Spleen (tissue), 7 donors: ENCODE measurements around the gene MMP1.

ENCODE experiments used
- CTCF ChIP-seq, 11 experiments: fragments of 200-600 bp in 7 of 11; fragments of 450-650 bp in 4 of 11; sonication (generic) in 4 of 11; IDR thresholded peaks in 8 of 11; conservative IDR thresholded peaks in 3 of 11; 1 replicate in 7 of 11; 2 replicates in 4 of 11; pipeline versions ENCODE4 v1.4.0 to v1.8.0; 2016 to 2021; ENCODE audit warnings: antibody characterized with exemption in 11 of 11, inconsistent platforms in 4 of 11, mild to moderate bottlenecking in 1 of 11
- POLR2A ChIP-seq, 3 donors: fragments of 450-650 bp; IDR thresholded peaks; one replicate each; pipeline ENCODE4 v1.5.1; 2017; ENCODE audit warnings: antibody characterized with exemption in 3 of 3, mild to moderate bottlenecking in 1 of 3
- POLR2AphosphoS5 ChIP-seq, 3 donors: sonication (generic); formaldehyde crosslinking; IDR thresholded peaks; one replicate each; pipeline ENCODE4 v1.5.1; 2017; ENCODE audit warnings: antibody characterized with exemption in 3 of 3
- donor health status: DM: no; HTN: no; CAD: no; lungs with moderate emphysema.
- donor health status: DM: no; HTN: no; CAD: no.
- donor health status: DM: no; HTN: no; CAD: no.

GRCh38 chr11:102753267-102753666 lies 44.7 kb downstream of the MMP1 start:
- TF ChIP-seq POLR2A (IDR thresholded peaks at IDR 0.05) (no peak), CTCF (IDR thresholded peaks at IDR 0.05 in 8 of 11, conservative IDR thresholded peaks at IDR 0.05 in 3 of 11) (no peak), POLR2AphosphoS5 (IDR thresholded peaks at IDR 0.05) (no peak)
